GM03348 (cell line): ENCODE results near the gene SLC7A11.
"Not testable (repeated sequence)": the region's sequence is repeated elsewhere in the genome, so short reads cannot be mapped to it uniquely, and the experiment has no call there.

Source experiments
- DNase-seq: peaks from one replicate; pipeline ENCODE4 v3.0.0; 2012; ENCODE audit warnings: low spot score

SLC7A11 gene

GRCh38 chr4:138242834-138243156 lies 646 bp upstream of the SLC7A11 start:
- DNase-seq: no peak

DNA sequence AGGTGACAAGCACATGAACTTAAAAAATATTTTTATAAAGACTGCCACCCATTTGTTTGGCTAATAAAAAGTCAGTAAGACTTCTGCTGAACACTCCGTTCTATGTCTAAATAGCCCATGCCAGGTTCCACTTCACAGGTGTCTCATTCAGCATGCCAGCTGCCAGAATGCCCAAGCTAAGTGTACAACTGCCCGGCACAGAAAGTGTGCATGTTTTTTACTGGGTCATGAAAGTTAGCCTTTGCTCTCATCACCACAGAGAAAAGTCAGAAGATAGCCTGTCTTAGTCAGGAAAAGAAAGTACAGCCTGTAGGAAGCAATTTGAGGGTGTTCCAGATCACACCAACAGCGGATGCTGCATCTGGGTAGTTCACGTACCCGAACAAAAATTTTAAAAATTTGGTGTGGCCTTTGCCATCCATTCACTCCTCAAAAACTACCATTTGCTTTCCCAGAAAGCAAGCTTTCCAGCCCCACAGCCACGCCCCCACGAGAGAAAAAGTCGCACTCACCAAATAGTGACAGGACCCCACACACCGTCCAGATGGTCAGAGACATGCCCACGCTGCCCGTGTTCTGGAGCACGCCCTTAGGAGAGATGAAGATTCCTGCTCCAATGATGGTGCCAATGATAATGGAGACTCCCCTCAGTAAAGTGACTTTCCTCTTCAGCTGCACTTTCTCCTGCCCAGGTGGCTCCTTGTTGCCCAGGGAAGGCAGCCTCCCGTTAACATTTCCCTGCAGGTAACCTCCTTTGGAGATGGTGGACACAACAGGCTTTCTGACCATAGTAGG lies 671 bp downstream of the SLC7A11 start:
- DNase-seq: peak; percentile 9

- DNase-seq: no peak
Measured at GRCh38 chr4:138239491-138239890, 2.7 kb downstream of the SLC7A11 start.

GRCh38 chr4:138238521-138239292 lies 3.4 kb downstream of the SLC7A11 start:
- DNase-seq: no peak

DNA sequence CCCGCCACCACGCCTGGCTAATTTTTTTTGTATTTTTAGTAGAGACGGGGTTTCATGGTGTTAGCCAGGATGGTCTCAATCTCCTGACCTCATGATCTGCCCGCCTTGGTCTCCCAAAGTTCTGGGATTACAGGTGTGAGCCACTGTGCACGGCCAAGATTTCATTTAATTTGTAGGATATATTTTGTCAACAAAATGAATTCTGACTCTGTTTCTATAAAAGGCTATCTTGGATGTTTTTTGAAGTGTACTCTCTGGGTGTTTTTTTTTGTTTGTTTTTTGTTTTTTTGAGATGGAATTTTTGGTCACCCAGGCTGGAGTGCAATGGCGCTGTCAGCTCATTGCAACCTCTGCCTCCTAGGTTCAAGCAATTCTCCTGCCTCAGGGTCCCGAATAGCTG lies 5.0 kb downstream of the SLC7A11 start:
- DNase-seq: not testable (repeated sequence)

- DNase-seq: no peak
Measured at GRCh38 chr4:138236037-138236436, 6.1 kb downstream of the SLC7A11 start.

- peak; percentile 56 for DNase-seq
Measured at GRCh38 chr4:138235419-138235952, 6.7 kb downstream of the SLC7A11 start.

- no peak for DNase-seq
Measured at GRCh38 chr4:138234248-138234647, 7.9 kb downstream of the SLC7A11 start.

- no peak for DNase-seq
Measured at GRCh38 chr4:138233313-138234034, 8.7 kb downstream of the SLC7A11 start.

DNA sequence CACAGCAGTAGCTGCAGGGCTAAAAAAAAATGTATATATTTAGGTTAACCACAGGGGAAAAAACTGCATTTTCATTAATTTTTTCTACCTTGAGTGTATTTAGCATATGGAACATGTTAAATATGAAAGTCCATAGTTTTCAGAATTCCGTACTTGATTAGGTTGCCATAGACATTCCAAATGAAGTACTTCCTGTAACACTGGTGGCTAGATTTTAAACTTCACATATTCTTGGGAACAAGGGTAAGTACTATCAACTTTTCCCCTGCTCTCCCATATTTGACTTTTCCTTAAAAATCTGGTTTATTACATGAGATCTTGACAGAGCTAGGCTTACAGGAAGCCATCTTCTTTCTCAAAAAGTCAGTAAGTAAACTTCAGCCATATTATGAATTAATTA lies 9.8 kb downstream of the SLC7A11 start:
- no peak for DNase-seq

DNA sequence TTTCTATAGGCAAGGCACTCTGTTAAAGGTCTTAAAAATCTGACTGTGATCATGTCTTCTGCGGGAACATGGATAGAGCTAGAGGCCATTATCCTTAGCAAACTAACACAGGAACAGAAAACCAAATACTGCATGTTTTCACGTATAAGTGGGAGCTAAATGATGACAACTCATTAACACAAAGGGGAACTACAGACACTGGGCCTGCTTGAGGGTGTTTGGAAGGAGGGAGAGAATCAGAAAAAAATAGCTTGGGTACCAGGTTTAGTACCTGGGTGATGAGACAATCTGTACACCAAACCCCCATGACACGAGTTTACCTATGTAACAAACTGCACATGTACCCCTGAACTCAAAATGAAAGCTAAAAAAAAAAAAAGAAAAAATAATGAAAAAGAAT lies 12.1 kb downstream of the SLC7A11 start:
- no peak for DNase-seq

DNA sequence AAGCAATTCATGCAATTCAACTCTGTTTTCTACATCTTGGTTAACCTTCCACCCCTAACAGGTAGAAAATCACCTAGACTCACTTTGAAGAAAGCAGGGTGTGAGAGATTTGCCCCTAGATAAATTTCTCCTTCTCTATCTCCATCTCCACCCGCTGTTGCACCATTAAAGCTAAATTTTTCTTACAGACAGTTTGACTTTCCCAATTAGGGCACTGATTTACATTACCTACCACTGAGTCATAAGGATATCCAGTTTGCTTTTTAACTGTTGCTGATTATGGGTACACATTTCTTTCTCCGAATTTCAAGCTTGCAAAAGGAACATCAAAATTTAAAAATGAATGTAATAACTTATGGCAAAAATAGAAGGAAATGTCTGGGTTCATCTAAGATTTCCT lies 13.0 kb downstream of the SLC7A11 start:
- no peak for DNase-seq

DNA sequence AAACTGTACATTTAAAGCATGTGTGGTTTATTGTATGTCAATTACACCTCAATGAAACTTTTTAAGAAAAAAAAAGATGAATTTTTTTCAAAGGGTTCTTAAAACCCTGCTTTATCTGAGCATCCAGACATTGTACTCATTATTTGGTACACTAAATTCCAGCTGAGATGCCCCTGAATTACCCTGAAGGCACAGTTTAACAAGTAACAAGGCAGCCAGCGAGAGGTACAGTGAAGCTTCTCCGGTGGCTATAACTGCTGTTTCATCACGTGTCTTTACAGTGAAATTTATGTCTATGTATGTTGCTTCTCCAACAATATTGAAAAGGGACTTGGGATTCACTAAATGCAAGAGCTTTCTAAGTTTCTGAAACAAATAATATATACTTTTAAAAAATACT lies 15.8 kb downstream of the SLC7A11 start:
- no peak for DNase-seq

GRCh38 chr4:138225477-138225876 lies 16.7 kb downstream of the SLC7A11 start:
- peak; percentile 9 for DNase-seq

DNA sequence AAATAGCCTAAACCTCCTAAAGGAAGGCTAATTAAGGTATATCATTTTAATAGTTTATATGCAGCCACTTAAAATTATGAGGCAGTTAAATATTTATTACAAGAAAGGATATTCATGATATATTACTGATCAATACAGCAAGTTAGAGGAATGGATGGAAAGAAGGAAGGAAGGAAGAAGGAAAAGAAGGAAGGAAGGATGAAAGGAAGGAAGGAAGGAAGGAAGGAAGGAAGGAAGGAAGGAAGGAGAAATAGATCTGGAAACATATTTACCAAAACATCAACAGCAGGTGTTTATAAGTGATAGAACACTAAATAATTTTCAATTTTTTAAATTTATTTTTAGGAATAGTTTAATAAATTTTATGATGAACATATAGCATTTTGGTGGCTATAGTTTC lies 17.5 kb downstream of the SLC7A11 start:
- DNase-seq: no peak

- DNase-seq: no peak
Measured at GRCh38 chr4:138223231-138223910, 18.8 kb downstream of the SLC7A11 start.

DNA sequence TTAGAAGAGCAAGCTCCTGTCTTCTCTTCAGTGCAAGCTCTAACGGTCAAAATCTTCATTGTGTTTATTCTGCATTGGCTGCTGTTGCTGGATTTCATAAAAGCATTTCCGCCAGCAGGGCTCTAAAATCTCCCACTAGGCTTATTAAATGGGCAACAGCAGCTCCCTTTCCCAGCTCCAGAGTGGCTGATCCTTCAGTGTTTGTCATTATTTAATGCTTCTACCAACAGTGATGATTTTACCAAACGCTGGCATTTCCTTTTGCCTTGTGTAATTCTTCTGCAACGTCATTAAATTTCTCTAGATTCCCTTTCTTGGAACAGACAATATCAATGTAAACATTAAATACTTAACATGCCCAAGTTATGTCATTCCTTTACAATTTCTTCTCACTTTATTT lies 20.1 kb downstream of the SLC7A11 start:
- DNase-seq: peak; percentile 57

DNA sequence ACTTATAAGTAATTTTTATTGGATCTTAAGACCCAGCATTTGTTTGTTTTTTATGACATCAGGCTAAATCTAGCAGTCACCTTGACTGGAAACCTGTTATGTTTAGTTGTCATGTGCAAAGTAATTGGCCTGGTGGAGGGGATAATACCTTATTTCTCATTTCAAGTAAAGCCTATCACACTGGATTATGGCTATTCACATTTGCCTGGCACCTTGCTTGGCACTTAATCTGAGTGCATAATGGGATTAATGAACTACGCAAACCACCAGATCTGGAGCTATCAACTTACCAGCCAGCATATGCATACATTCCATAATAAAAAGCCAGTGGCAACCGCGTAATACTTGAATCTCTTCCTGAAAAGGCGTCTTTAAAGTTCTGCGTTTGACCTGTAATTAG lies 23.2 kb downstream of the SLC7A11 start:
- DNase-seq: no peak

DNA sequence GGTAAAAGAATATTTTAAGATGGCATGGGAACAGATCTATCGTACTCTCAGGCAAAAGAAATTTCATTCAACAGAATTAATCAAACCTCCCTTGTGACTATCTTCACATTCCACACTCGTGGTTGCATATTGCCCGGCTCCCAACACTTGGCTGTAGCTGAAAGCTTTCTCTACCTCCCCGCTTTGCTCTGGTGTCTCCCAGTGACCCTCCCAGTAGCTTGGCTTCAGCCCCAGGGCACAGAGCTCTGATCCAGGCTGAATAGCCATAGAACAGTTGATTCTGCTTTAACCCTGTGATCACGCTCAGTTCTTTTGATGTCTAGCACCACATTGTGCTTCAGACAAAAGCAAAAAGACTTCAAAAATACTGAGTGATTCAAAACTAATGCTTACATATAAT lies 24.6 kb downstream of the SLC7A11 start:
- DNase-seq: no peak

DNA sequence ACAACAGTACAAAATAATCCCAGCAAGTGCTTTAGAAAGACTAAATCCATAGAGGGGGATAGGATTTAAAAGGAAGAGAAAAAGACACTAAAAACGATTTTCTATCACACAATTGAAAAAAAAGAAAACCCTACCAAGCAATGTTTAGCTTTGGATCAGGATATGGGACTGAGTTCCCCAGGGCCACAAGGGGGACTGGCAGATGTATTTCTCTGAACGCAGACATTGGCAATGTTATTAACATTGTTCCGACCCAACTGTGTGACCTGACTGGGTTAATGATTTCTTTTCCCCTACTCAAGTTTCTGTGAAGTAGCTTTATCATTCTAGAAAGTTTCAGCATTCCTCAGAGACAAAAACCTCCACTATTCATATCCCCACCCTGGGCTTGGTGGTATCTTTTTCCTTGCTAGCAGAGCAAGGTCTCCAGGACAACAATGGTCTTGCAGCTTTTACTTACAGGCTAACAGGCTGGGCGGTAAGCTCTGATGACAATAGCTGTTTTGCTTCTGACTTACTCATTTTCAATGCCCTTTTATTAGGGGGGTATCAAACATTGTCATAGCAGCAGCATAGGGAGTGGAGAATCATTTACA lies 25.8 kb downstream of the SLC7A11 start:
- no peak for DNase-seq

DNA sequence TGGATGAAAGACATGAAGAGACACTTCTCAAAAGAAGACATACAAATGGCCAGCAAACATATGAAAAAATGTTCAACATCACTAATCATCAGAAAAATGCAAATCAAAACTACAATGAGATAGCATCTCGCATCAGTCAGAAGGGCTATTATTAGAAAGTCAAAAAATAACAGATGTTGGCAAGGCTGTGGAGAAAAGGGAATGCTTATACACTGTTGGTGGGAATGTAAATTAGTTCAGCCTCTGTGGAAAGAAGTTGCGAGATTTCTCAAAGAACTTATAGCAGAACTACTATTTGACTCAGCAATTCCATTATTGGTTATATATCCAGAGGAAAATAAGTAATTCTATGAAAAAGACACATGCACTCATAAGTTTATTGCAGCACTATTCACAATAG lies 31.6 kb downstream of the SLC7A11 start:
- DNase-seq: not testable (repeated sequence)

- DNase-seq: no peak
Measured at GRCh38 chr4:138209094-138209493, 33.1 kb downstream of the SLC7A11 start.
